Measurements from ENCODE around the gene LCNL1.

The LCNL1 gene

GRCh38 chr9:136983656-136984314 lies 992 bp downstream of the LCNL1 start:
- no peak overlapping the region for H3K4me3 ChIP-seq (ENCODE audit: low read depth, low read length)
- no peak for TF ChIP-seq CTCF (IDR thresholded peaks at IDR 0.05; ENCODE audit: low read depth, low read length)

- H3K4me3 ChIP-seq (ENCODE audit: low read depth, low read length) = no peak overlapping the region
- no peak for TF ChIP-seq CTCF (IDR thresholded peaks at IDR 0.05; ENCODE audit: low read depth, low read length)
Measured at GRCh38 chr9:136984464-136985026, 1.8 kb downstream of the LCNL1 start.

- TF ChIP-seq CTCF (IDR thresholded peaks at IDR 0.05; ENCODE audit: low read depth, low read length) = no peak
- no peak overlapping the region for H3K4me3 ChIP-seq (ENCODE audit: low read depth, low read length)
Measured at GRCh38 chr9:136985027-136985602, 2.3 kb downstream of the LCNL1 start.

- no peak overlapping the region for H3K4me3 ChIP-seq (ENCODE audit: low read depth, low read length)
- TF ChIP-seq CTCF (IDR thresholded peaks at IDR 0.05; ENCODE audit: low read depth, low read length) = no peak
Measured at GRCh38 chr9:136985853-136986252, 3.1 kb downstream of the LCNL1 start.

GRCh38 chr9:136988872-136989271 lies 6.1 kb downstream of the LCNL1 start:
- TF ChIP-seq CTCF (IDR thresholded peaks at IDR 0.05; ENCODE audit: low read depth, low read length) = no peak
- H3K4me3 ChIP-seq (ENCODE audit: low read depth, low read length) = no peak overlapping the region

- no peak for TF ChIP-seq CTCF (IDR thresholded peaks at IDR 0.05; ENCODE audit: low read depth, low read length)
- H3K4me3 ChIP-seq (ENCODE audit: low read depth, low read length) = no peak overlapping the region
Measured at GRCh38 chr9:136990242-136990911, 7.6 kb downstream of the LCNL1 start.

All from WI38 (cell line).